Right lobe of liver (tissue), 4 donors: Measurements from ENCODE around the gene CAPN5.

Experiments used
- POLR2A ChIP-seq: fragments of 450-650 bp; IDR thresholded peaks from one replicate; pipeline ENCODE4 v1.6.1; 2017; ENCODE audit warnings: antibody characterized with exemption, mild to moderate bottlenecking
- TF ChIP-seq, protein P1 (sequence below), 4 donors: fragments of 200-600 bp in 3 of 4; fragments of 450-650 bp in 1 of 4; IDR thresholded peaks; one replicate each; pipeline versions ENCODE4 v1.5.1 to v1.8.0; 2016 to 2022; ENCODE audit warnings: antibody characterized with exemption in 4 of 4, mild to moderate bottlenecking in 2 of 4
- donor health status: DM: no; HTN: no; CAD: no.
- donor health status: DM: no; HTN: no; CAD: no.
- donor health status: DM: no; HTN: yes; CAD: no.

DNA sequence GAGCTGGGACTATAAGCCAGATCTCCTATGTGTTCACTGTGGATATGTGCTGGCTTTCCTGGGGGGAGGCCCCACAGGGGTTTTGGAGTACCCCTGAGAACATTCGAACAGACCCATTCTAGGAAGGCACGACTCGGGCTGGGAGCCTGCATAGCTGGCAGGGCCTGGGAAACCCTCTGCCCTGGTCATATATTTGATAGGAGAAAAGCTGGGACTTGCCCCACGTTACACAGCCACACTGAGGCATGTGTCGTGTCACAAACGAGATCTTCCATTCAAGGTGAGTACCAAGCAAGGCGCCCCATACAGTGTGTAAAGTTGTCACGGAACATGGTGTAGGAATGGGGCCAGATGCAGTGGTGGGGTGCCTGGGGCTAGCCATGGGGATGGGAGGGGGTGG is 72.4 kb downstream of the CAPN5 start:
- TF ChIP-seq, protein P1, sequence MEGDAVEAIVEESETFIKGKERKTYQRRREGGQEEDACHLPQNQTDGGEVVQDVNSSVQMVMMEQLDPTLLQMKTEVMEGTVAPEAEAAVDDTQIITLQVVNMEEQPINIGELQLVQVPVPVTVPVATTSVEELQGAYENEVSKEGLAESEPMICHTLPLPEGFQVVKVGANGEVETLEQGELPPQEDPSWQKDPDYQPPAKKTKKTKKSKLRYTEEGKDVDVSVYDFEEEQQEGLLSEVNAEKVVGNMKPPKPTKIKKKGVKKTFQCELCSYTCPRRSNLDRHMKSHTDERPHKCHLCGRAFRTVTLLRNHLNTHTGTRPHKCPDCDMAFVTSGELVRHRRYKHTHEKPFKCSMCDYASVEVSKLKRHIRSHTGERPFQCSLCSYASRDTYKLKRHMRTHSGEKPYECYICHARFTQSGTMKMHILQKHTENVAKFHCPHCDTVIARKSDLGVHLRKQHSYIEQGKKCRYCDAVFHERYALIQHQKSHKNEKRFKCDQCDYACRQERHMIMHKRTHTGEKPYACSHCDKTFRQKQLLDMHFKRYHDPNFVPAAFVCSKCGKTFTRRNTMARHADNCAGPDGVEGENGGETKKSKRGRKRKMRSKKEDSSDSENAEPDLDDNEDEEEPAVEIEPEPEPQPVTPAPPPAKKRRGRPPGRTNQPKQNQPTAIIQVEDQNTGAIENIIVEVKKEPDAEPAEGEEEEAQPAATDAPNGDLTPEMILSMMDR (IDR thresholded peaks at IDR 0.05): no peak
- no peak for TF ChIP-seq POLR2A
